H9 (cell line): Measurements from ENCODE around the gene COMTD1. TPM values are rescaled to one million over a fixed set of nuclear protein-coding genes. Genes with fewer than 3 reads are reported as not detected.

Source experiments
- DNase-seq: peaks from one replicate; pipeline ENCODE4 v3.0.0-alpha.2; 2017
- H2AFZ ChIP-seq: one replicate; pipeline ENCODE4 v1.6.1; 2013; ENCODE audit warnings: mild to moderate bottlenecking, low read length, control low read depth, moderate library complexity
- H2AK5ac ChIP-seq: 2 replicates; pipeline ENCODE4 v1.6.1; 2013; ENCODE audit warnings: low read length, control low read depth, mixed read lengths; ENCODE audit not compliant: insufficient read length
- H2BK120ac ChIP-seq: one replicate; pipeline ENCODE4 v1.6.1; 2013; ENCODE audit warnings: low read depth, mild to moderate bottlenecking, low read length, control low read depth, inconsistent platforms; ENCODE audit not compliant: poor library complexity, severe bottlenecking
- H2BK12ac ChIP-seq: 2 replicates; pipeline ENCODE4 v1.6.1; 2013; ENCODE audit warnings: low read length, control low read depth, mixed read lengths, low read depth; ENCODE audit not compliant: insufficient read length
- H2BK15ac ChIP-seq: 2 replicates; pipeline ENCODE4 v1.6.1; 2013; ENCODE audit warnings: low read depth, low read length, control low read depth
- H2BK20ac ChIP-seq: one replicate; pipeline ENCODE4 v1.6.1; 2013; ENCODE audit warnings: low read depth, mild to moderate bottlenecking, low read length, control low read depth, inconsistent platforms; ENCODE audit not compliant: poor library complexity, severe bottlenecking
- H2BK5ac ChIP-seq: 2 replicates; pipeline ENCODE4 v1.6.1; 2013; ENCODE audit warnings: low read length, control low read depth, mixed read lengths; ENCODE audit not compliant: insufficient read length
- H3K14ac ChIP-seq: 2 replicates; pipeline ENCODE4 v1.6.1; 2013; ENCODE audit warnings: low read length, control low read depth; ENCODE audit not compliant: insufficient read depth
- H3K18ac ChIP-seq: 2 replicates; pipeline ENCODE4 v1.6.1; 2013; ENCODE audit warnings: low read depth, mild to moderate bottlenecking, mixed read lengths, low read length, control low read depth; ENCODE audit not compliant: insufficient read length
- H3K23ac ChIP-seq: 2 replicates; pipeline ENCODE4 v1.6.1; 2013; ENCODE audit warnings: low read length, control low read depth, mixed read lengths, low read depth; ENCODE audit not compliant: insufficient read length
- H3K23me2 ChIP-seq: 2 replicates; pipeline ENCODE4 v1.6.1; 2013; ENCODE audit warnings: low read depth, mild to moderate bottlenecking, mixed read lengths, low read length, control low read depth; ENCODE audit not compliant: insufficient read length, poor library complexity, severe bottlenecking
- H3K27ac ChIP-seq: 2 replicates; pipeline ENCODE4 v1.5.1; 2013; ENCODE audit warnings: low read length, control low read depth, mixed read lengths, low read depth; ENCODE audit not compliant: insufficient read length
- H3K27me3 ChIP-seq: 2 replicates; pipeline ENCODE4 v1.6.1; 2013; ENCODE audit warnings: low read length, control low read depth, inconsistent platforms; ENCODE audit not compliant: insufficient read depth
- H3K4ac ChIP-seq: 2 replicates; pipeline ENCODE4 v1.6.1; 2013; ENCODE audit warnings: low read depth, mild to moderate bottlenecking, control low read depth, inconsistent platforms, low read length, moderate library complexity
- H3K4me1 ChIP-seq: 2 replicates; pipeline ENCODE4 v1.6.1; 2013; ENCODE audit warnings: low read length, control low read depth, inconsistent platforms; ENCODE audit not compliant: insufficient read depth
- H3K4me2 ChIP-seq: 2 replicates; pipeline ENCODE4 v1.6.1; 2013; ENCODE audit warnings: low read length, control low read depth, mixed read lengths; ENCODE audit not compliant: insufficient read length, insufficient read depth
- H3K56ac ChIP-seq: 2 replicates; pipeline ENCODE4 v1.6.1; 2013; ENCODE audit warnings: low read depth, mild to moderate bottlenecking, mixed read lengths, low read length, control low read depth; ENCODE audit not compliant: insufficient read length
- H3K79me1 ChIP-seq: 2 replicates; pipeline ENCODE4 v1.6.1; 2013; ENCODE audit warnings: low read depth, mild to moderate bottlenecking, moderate library complexity, low read length, control low read depth, inconsistent platforms; ENCODE audit not compliant: insufficient read depth, poor library complexity, severe bottlenecking
- H3K79me2 ChIP-seq: 2 replicates; pipeline ENCODE4 v1.6.1; 2013; ENCODE audit warnings: low read length, control low read depth, inconsistent platforms; ENCODE audit not compliant: insufficient read depth
- H3K9ac ChIP-seq: 2 replicates; pipeline ENCODE4 v1.6.1; 2013; ENCODE audit warnings: low read length, control low read depth, mixed read lengths; ENCODE audit not compliant: insufficient read length; ENCODE audit errors: extremely low read depth
- H3K9me3 ChIP-seq: one replicate; pipeline ENCODE4 v1.6.1; 2013; ENCODE audit warnings: low read depth, low read length, inconsistent platforms; ENCODE audit not compliant: control insufficient read depth
- H3T11ph ChIP-seq: one replicate; pipeline ENCODE4 v1.6.1; 2013; ENCODE audit warnings: mild to moderate bottlenecking, low read length, control low read depth, inconsistent platforms
- H4K20me1 ChIP-seq: one replicate; pipeline ENCODE4 v1.6.1; 2013; ENCODE audit not compliant: control insufficient read depth, insufficient read length, insufficient read depth
- H4K5ac ChIP-seq: 2 replicates; pipeline ENCODE4 v1.6.1; 2013; ENCODE audit warnings: low read depth, mild to moderate bottlenecking, mixed read lengths, low read length, control low read depth; ENCODE audit not compliant: insufficient read length
- H4K8ac ChIP-seq: replicated peaks from 2 replicates; pipeline ENCODE4 v1.6.1; 2013; ENCODE audit warnings: low read length, control low read depth, mixed read lengths, low read depth; ENCODE audit not compliant: insufficient read length
- H4K91ac ChIP-seq: 2 replicates; pipeline ENCODE4 v1.6.1; 2013; ENCODE audit warnings: low read depth, mild to moderate bottlenecking, moderate library complexity, mixed read lengths, low read length, control low read depth; ENCODE audit not compliant: insufficient read length
- H3K27ac Mint-ChIP-seq, 3 experiments: 2 replicates in 2 of 3; 3 replicates in 1 of 3; pipeline ENCODE4 v1.8.0; 2020 to 2021; ENCODE audit warnings: mixed read lengths in 3 of 3, mild to moderate bottlenecking in 1 of 3, moderate library complexity in 1 of 3
- H3K27me3 Mint-ChIP-seq: 2 replicates; pipeline ENCODE4 v1.8.0; 2021; ENCODE audit warnings: low read depth, mild to moderate bottlenecking, moderate library complexity, mixed read lengths
- H3K36me3 Mint-ChIP-seq, 3 experiments: 2 replicates in 2 of 3; 3 replicates in 1 of 3; pipeline ENCODE4 v1.8.0; 2020 to 2021; ENCODE audit warnings: low read depth in 3 of 3, mixed read lengths in 3 of 3; ENCODE audit not compliant: insufficient read depth in 1 of 3
- H3K4me1 Mint-ChIP-seq, 2 experiments: 2 replicates each; pipeline ENCODE4 v1.8.0; 2020; ENCODE audit warnings: mixed read lengths in 2 of 2
- H3K4me3 Mint-ChIP-seq, 2 experiments: 2 replicates in 1 of 2; 3 replicates in 1 of 2; pipeline ENCODE4 v1.8.0; 2020 to 2021; ENCODE audit warnings: mild to moderate bottlenecking in 2 of 2, mixed read lengths in 2 of 2, moderate library complexity in 1 of 2
- H3K9me3 Mint-ChIP-seq, 2 experiments: 2 replicates in 1 of 2; 3 replicates in 1 of 2; pipeline ENCODE4 v1.8.0; 2020; ENCODE audit warnings: mild to moderate bottlenecking in 2 of 2, mixed read lengths in 2 of 2, moderate library complexity in 1 of 2
- CTCF ChIP-seq: fragments of 200-600 bp; sonication (generic); conservative IDR thresholded peaks from 3 replicates; pipeline ENCODE4 v1.8.0; 2021; ENCODE audit warnings: antibody characterized with exemption, mild to moderate bottlenecking
- WGBS: extraction: QIAGEN DNeasy Blood & Tissue Kit; methylation state at CpG from one replicate; pipeline ENCODE4 v1.1.7; 2013; ENCODE audit warnings: missing lambda C conversion rate, low lambda C conversion rate, mixed read lengths; ENCODE audit not compliant: insufficient read length; ENCODE audit errors: extremely low coverage; 5-methylcytosine and 5-hydroxymethylcytosine counted together
- total RNA-seq: library from RNA; stranded (reverse); gene quantifications from 2 replicates; pipeline ENCODE4 v1.2.1, GENCODE V29; 2021

The COMTD1 gene
- total RNA-seq, 1 experiment from 2014 or later = 28.3 TPM

DNA sequence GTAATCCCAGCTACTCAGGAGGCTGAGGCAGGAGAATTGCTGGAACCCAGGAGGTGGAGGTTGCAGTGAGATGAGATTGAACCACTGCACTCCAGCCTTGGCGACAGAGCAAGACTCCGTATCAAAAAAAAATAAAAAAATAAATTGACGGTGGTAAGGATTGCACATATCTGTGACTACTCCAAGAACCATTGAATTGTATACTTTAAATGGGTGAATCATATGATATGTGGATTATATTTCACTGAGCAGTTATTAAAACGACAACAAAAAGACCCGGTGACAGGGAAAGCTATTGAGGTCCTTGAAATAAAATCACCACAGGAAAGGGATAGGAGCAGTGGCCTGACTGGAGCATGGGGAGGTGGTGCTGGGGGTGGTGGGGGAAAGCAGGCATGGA, 31.2 kb upstream of the COMTD1 start:
- no peak overlapping the region for H3K56ac ChIP-seq
- no peaks in the 10 kb centered on the region for H3K79me1 ChIP-seq
- H2AK5ac ChIP-seq = no peak overlapping the region
- H3K27ac Mint-ChIP-seq = no peak overlapping the region
- TF ChIP-seq CTCF = no peak
- H3K9ac ChIP-seq = no peak overlapping the region
- H2BK12ac ChIP-seq = no peak overlapping the region
- no peak overlapping the region for H3K23ac ChIP-seq
- H4K91ac ChIP-seq = no peak overlapping the region
- peaks cover 2 to 4% of the 10 kb centered on the region in 2 experiments for H3K4me1 Mint-ChIP-seq
- H3K27me3 Mint-ChIP-seq = no peaks in the 10 kb centered on the region
- H3K23me2 ChIP-seq = no peaks in the 10 kb centered on the region
- no peak for DNase-seq
- no peaks in the 10 kb centered on the region; a peak in 1 of 7 replicates for H3K36me3 Mint-ChIP-seq
- H3K18ac ChIP-seq = no peak overlapping the region
- no peak overlapping the region for H3K27ac ChIP-seq
- no peak overlapping the region for H2BK20ac ChIP-seq
- no peaks in the 10 kb centered on the region for H3K79me2 ChIP-seq
- H2BK120ac ChIP-seq = no peak overlapping the region
- no peak overlapping the region for H3K4me3 Mint-ChIP-seq
- no peak overlapping the region for H2BK15ac ChIP-seq
- H4K5ac ChIP-seq = no peak overlapping the region
- H3K27me3 ChIP-seq = no peaks in the 10 kb centered on the region
- no peaks in the 10 kb centered on the region for H3K4me1 ChIP-seq
- H3K14ac ChIP-seq = no peak overlapping the region
- H3K9me3 ChIP-seq = no peaks in the 10 kb centered on the region
- no peaks in the 10 kb centered on the region for H3K9me3 Mint-ChIP-seq
- H2AFZ ChIP-seq = no peak overlapping the region
- no CpG with 5 or more reads among the region's 5 CpGs for WGBS
- no peak overlapping the region for H3K4ac ChIP-seq
- no peaks in the 10 kb centered on the region for H4K20me1 ChIP-seq
- H3T11ph ChIP-seq = no peak overlapping the region
- no peak overlapping the region for H3K4me2 ChIP-seq
- H4K8ac ChIP-seq = no peak overlapping the region
- no peak overlapping the region for H2BK5ac ChIP-seq
